VCaP (cell line): Measurements from ENCODE around the gene KCNJ6.
"Not testable (repeated sequence)": the region's sequence is repeated elsewhere in the genome, so short reads cannot be mapped to it uniquely, and the experiment has no call there.

ENCODE experiments used
- H3K27ac ChIP-seq: fragments of 450-650 bp; 2 replicates; pipeline ENCODE4 v1.5.1; 2017
- TF ChIP-seq, protein P1 (sequence below): fragments of 450-650 bp; conservative IDR thresholded peaks from 2 replicates; pipeline ENCODE4 v1.5.1; 2017; ENCODE audit warnings: mild to moderate bottlenecking, moderate library complexity

Gene KCNJ6

GRCh38 chr21:37594472-37594951 lies 321.7 kb downstream of the KCNJ6 start:
- H3K27ac ChIP-seq, result no peak overlapping the region
- TF ChIP-seq, protein P1, sequence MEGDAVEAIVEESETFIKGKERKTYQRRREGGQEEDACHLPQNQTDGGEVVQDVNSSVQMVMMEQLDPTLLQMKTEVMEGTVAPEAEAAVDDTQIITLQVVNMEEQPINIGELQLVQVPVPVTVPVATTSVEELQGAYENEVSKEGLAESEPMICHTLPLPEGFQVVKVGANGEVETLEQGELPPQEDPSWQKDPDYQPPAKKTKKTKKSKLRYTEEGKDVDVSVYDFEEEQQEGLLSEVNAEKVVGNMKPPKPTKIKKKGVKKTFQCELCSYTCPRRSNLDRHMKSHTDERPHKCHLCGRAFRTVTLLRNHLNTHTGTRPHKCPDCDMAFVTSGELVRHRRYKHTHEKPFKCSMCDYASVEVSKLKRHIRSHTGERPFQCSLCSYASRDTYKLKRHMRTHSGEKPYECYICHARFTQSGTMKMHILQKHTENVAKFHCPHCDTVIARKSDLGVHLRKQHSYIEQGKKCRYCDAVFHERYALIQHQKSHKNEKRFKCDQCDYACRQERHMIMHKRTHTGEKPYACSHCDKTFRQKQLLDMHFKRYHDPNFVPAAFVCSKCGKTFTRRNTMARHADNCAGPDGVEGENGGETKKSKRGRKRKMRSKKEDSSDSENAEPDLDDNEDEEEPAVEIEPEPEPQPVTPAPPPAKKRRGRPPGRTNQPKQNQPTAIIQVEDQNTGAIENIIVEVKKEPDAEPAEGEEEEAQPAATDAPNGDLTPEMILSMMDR, result no peak

GRCh38 chr21:37593740-37594471 lies 322.4 kb downstream of the KCNJ6 start:
- H3K27ac ChIP-seq, result no peak overlapping the region
- TF ChIP-seq, protein P1, result no peak

GRCh38 chr21:37593015-37593414 lies 323.2 kb downstream of the KCNJ6 start:
- TF ChIP-seq, protein P1, result no peak
- no peak overlapping the region for H3K27ac ChIP-seq

DNA sequence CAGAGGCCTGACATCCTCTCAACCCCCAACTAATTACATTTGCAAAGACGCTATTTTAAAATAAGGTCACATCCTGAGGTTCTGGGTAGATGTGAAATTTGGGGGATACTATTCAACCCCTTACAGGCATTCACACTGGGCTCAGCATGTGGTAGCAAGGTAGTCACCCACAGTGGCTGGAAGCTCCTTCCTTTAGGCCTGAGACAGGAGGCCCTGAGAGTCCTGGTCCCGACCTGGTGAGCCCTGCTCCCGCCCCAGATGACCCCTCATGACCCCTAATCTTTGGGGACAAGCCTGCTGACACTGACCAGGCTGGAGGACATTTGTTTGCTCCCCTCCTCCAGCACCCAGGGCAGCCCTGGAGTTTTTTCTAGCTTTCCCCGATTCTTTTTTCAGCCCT lies 323.8 kb downstream of the KCNJ6 start:
- TF ChIP-seq, protein P1, result no peak
- H3K27ac ChIP-seq, result no peak overlapping the region

DNA sequence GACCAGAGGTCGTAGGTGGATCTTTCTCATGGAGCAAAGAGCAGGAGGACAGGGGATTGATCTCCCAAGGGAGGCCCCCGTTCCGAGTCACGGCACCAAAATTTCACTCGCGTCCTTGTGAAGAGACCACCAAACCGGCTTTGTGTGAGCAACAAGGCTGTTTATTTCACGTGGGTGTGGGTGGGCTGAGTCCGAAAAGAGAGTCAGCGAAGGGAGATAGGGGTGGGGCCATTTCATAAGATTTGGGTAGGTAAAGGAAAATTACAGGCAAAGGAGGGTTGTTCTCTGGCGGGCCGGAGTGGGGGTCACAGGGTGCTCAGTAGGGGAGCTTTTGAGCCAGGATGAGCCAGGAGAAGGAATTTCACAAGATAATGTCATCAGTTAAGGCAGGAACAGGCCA lies 324.3 kb downstream of the KCNJ6 start:
- H3K27ac ChIP-seq, result not testable (repeated sequence)

- not testable (repeated sequence) for H3K27ac ChIP-seq
These were observed 325.4 kb downstream of the KCNJ6 start for GRCh38 chr21:37590836-37591235.

DNA sequence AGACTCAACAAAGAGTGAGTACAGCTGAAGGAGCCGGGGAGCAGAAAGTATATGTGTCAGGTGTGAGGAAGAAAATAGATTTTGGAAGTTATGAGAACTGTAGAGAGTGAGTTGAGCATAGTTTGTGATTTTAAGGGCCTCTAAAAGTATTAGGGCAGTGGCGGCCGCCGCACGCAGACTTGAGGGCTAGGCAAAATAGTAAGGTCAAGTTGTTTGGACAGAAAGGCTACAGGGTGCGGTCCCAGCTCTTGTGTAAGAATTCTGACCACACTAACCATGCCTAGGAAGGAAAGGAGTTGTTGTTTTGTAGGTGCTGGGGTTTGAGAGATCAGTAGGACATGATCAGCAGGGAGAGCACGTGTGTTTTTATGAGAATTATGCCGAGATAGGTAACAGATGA lies 327.6 kb downstream of the KCNJ6 start:
- H3K27ac ChIP-seq, result not testable (repeated sequence)

GRCh38 chr21:37587635-37588177 lies 328.6 kb downstream of the KCNJ6 start:
- TF ChIP-seq, protein P1, result no peak
- H3K27ac ChIP-seq, result no peak overlapping the region

DNA sequence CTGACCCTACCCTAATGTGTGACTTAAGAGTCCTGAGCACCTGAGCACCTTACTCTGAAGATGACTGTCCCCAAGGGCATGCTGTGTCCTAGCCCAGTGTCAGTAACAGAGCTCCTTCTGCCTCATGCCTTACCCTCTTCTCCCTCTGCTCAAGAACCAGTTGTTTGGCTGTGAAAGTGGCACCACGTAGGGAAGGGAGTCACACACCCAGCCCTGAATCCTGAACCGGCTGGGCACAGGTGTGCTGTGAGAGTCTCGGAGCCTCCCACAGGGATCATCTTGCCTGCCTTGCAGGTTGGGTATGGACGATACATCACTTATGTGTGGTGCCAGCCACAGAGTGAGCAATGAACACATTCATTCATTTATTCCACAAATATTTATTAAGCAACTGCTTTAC lies 329.1 kb downstream of the KCNJ6 start:
- H3K27ac ChIP-seq, result no peak overlapping the region
- TF ChIP-seq, protein P1, result no peak
